22Rv1 (cell line): Measurements from ENCODE around the gene GAPDH.

Experiments used
- CTCF ChIP-seq: fragments of 450-650 bp; IDR thresholded peaks from 2 replicates; pipeline ENCODE4 v1.5.1; 2017; ENCODE audit warnings: mild to moderate bottlenecking
- ZFX ChIP-seq: fragments of 450-650 bp; IDR thresholded peaks from 2 replicates; pipeline ENCODE4 v1.6.1; 2017; ENCODE audit warnings: antibody characterized with exemption, borderline replicate concordance

DNA sequence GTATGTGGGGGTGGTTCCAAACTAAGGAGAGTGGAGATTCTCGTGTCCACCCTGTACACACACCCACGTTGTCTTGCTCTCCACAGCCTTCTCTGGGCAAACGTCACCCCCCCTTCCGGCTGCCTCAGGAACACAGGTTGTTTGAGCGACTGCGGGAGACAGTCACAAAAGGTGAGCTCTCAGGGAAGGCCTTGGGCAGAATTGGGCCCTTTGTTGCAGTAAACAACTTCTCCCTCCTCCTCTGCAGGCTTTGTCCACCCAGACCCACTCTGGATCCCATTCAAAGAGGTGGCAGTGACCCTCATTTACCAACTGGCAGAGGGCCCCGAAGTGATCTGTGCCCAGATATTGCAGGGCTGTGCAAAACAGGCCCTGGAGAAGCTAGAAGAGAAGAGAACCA is 8.1 kb upstream of the GAPDH start:
- TF ChIP-seq ZFX (no peak), CTCF (no peak)
